ENCODE data around the gene RND3. TPM values are rescaled to one million over a fixed set of nuclear protein-coding genes. Genes with fewer than 3 reads are reported as not detected.

RND3 gene
- polyA plus RNA-seq, 3 donors, result 51.5 to 60.6 (median 55.3) TPM

DNA sequence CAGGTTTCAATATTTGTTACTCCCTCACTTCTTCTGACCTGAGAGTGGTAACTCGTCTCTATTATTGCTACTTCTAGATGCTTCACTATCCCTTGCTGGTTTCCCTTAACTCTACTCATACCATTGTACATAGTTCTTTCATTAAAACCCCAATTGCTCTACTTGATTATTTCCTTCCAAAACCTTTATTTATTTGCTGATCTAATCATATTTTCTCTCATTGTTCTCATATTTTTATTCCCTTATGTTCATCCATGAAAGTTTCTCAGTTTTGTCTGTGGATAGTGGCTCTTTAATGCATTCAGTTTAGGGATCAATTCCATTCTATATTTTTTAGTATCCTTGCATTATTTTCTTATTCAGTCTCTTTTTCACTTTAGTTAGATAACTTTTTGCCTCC is 42.1 kb downstream of the RND3 start:
- no peak for DNase-seq (ENCODE audit: low read depth in 3 of 3, low spot score in 2 of 3)

DNA sequence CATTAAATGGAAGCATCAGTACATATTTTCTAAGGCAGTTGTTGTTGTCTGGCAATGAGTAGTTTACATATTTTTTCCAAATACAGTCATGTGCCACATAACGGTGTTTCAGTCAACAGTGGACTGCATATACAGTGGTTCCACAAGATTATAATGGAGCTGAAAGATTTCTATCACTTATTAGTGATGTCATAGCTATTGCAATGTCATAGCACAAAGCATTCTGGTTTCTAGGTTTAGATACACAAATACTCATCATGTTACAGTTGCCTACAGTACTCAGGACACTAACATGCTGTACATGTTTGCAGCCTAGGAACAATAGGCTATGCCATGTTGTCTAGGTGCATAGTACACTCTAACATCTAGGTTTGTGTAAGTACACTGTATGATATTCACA is 45.0 kb downstream of the RND3 start:
- DNase-seq (ENCODE audit: low read depth in 3 of 3, low spot score in 2 of 3), result no peak

- no peak for DNase-seq (ENCODE audit: low read depth in 3 of 3, low spot score in 2 of 3)
These were observed 45.7 kb downstream of the RND3 start for GRCh38 chr2:150441784-150442183.

- no peak for DNase-seq (ENCODE audit: low read depth in 3 of 3, low spot score in 2 of 3)
These were observed 46.2 kb downstream of the RND3 start for GRCh38 chr2:150441226-150441625.

GRCh38 chr2:150438654-150439053 is 48.8 kb downstream of the RND3 start:
- DNase-seq (ENCODE audit: low read depth in 3 of 3, low spot score in 2 of 3), result no peak

GRCh38 chr2:150438041-150438440 is 49.4 kb downstream of the RND3 start:
- no peak for DNase-seq (ENCODE audit: low read depth in 3 of 3, low spot score in 2 of 3)

GRCh38 chr2:150432312-150432625 is 55.2 kb downstream of the RND3 start:
- DNase-seq (ENCODE audit: low read depth in 3 of 3, low spot score in 2 of 3), result no peak

- DNase-seq (ENCODE audit: low read depth in 3 of 3, low spot score in 2 of 3), result no peak
These were observed 55.7 kb downstream of the RND3 start for GRCh38 chr2:150431561-150432311.

- DNase-seq (ENCODE audit: low read depth in 3 of 3, low spot score in 2 of 3), result no peak
These were observed 58.0 kb downstream of the RND3 start for GRCh38 chr2:150429384-150429961.

- DNase-seq (ENCODE audit: low read depth in 3 of 3, low spot score in 2 of 3), result no peak
These were observed 58.8 kb downstream of the RND3 start for GRCh38 chr2:150428641-150429040.

DNA sequence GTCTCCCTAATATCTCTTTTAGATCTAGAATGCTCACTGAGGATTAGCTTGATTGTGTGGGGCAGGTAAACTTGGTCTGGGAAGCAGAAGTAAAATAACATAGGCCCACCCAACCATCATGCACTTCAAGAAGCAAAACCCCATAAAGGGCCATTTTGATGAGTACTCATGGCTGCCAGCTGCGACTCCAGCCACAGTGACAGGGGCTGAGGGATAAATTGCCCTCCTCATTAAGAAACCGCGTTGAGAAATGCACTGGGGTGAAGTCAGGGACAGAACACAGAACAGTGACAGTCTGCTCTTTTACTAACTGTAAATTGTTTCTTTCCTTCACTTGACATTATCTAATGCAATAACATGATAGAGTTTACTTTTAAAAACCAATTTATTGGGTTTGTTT is 60.2 kb downstream of the RND3 start:
- DNase-seq (ENCODE audit: low read depth in 3 of 3, low spot score in 2 of 3), result no peak

DNA sequence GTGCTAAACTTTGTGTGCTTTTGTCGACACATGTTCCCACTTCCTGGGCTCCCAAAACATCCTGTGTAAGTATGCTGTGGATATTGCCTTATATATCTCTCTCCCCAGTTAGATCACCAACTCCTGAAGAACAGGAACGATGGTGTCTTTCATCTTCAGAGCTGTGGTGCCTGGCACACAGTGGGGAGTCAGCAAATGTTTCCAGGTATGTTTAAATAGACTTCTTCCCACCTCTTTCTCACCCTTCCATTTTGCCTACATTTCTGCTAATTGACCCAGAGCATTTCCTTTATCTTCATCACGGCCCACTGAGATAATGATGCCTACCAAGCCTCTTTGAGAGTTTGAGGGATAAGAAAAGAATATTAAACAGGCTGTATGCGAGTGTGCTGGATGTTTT is 60.7 kb downstream of the RND3 start:
- no peak for DNase-seq (ENCODE audit: low read depth in 3 of 3, low spot score in 2 of 3)

- no peak for DNase-seq (ENCODE audit: low read depth in 3 of 3, low spot score in 2 of 3)
These were observed 61.2 kb downstream of the RND3 start for GRCh38 chr2:150426315-150426714.

- DNase-seq (ENCODE audit: low read depth in 3 of 3, low spot score in 2 of 3), result no peak
These were observed 62.1 kb downstream of the RND3 start for GRCh38 chr2:150425121-150425955.

- no peak for DNase-seq (ENCODE audit: low read depth in 3 of 3, low spot score in 2 of 3)
These were observed 63.1 kb downstream of the RND3 start for GRCh38 chr2:150424406-150424805.

- no peak for DNase-seq (ENCODE audit: low read depth in 3 of 3, low spot score in 2 of 3)
These were observed 66.3 kb downstream of the RND3 start for GRCh38 chr2:150421126-150421651.

GRCh38 chr2:150418916-150419315 is 68.6 kb downstream of the RND3 start:
- DNase-seq (ENCODE audit: low read depth in 3 of 3, low spot score in 2 of 3), result no peak

All from right renal cortex interstitium (tissue), 3 donors.